Activated CD4-positive, alpha-beta T cell treated with anti-CD3 and anti-CD28 coated beads for 24 hours (primary cell): Measurements from ENCODE around the gene TERB2.
"Not testable (repeated sequence)": the region's sequence is repeated elsewhere in the genome, so short reads cannot be mapped to it uniquely, and the experiment has no call there.

Source experiments
- DNase-seq, 2 donors: peaks; one replicate each; pipeline ENCODE4 v3.0.0-alpha.2; 2020; ENCODE audit warnings: low read depth in 2 of 2

TERB2 gene, protein sequence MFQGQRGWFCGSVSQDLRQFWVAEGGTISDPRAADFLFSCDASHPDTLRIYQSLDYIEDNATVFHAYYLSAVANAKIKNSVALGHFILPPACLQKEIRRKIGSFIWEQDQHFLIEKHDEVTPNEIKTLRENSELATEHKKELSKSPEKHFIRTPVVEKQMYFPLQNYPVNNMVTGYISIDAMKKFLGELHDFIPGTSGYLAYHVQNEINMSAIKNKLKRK

DNA sequence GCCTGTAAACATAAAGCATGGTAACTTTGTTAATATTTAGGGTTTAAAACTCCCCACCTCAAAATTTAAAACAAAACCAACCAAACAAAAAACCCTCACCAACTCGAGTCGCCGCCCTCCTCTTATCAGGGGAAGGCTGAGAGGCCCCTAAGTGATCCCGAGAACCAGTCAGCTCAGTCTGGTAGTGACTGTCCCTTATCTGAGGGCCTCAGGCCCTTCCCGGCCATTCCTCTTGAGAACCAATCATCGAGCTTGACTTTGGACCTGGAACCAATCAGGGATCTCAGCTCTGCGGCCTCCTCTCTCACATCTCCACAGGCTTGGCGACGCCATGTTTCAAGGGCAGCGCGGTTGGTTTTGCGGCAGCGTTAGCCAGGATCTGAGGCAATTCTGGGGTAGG, at the start of gene TERB2:
Gene TERB2 (plus strand): TSS at position 300 of the 400 bp plus-strand sequence. CDS start 32 bp downstream, at position 332.
- DNase-seq, result no peak

DNA sequence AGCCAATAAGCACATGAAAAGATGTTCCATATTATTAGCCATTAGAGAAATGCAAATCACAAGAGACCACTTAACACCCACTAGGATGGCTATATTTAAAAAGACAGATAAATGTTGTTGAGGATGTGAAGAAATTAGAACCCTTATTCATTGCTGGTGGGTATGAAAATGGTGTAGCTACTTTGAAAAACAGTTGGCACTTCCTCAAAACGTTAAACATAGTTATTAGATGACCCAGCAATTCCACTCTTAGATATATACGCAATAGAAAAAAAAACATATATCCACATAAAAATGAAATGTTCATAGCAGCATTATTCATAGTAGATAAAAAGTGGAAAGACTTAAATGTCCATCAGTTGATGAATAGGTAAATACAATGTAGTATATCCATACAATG, 47.1 kb upstream of the TERB2 start:
- no peak for DNase-seq

DNA sequence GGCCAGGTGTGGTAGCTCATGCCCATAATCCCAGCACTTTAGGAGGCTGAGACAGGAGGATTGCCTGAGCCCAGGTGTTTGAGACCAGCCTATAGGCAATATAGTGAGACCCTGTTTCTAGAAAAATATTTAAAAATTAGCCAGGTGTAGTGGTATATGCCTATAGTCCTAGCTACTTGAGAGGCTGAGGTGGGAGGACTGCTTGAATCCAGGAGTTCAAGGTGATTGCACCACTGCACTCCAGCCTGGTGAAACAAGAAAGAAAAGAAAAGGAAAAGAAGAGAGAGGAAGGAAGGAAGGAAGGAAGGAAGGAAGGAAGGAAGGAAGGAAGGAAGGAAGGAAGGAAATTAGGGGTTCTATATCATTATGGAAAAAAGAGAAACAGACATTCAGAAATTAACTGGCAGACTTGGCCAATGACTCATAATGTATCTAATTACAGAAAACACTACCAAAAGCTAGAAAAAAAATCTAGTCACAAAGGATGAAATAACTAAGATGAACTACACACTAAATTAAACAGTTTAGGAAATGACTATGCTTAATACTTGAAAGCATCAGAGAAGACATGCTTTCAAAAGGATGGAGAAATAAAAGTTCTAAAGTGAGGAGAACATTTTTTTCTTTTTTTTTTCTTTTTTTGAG, 45.4 kb upstream of the TERB2 start:
- DNase-seq, result no peak

DNA sequence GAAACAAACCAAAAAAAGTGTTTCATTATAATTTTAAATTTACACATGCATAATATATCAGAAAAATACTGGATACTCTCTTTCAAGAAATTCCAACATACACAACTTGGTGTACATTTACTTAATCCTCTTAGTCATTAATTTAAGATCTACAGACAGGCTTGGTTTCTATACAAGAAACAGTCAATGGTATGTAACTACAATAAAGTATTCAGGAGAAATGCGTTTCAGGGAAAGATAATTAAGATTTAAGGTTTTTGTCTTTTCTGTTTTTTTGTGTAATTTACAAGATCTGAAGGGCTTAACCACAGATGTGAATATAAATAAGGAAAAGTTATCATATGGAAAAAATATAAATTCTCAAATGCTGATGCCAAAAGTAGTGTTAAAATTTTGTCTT, 44.3 kb upstream of the TERB2 start:
- not testable (repeated sequence) for DNase-seq

DNA sequence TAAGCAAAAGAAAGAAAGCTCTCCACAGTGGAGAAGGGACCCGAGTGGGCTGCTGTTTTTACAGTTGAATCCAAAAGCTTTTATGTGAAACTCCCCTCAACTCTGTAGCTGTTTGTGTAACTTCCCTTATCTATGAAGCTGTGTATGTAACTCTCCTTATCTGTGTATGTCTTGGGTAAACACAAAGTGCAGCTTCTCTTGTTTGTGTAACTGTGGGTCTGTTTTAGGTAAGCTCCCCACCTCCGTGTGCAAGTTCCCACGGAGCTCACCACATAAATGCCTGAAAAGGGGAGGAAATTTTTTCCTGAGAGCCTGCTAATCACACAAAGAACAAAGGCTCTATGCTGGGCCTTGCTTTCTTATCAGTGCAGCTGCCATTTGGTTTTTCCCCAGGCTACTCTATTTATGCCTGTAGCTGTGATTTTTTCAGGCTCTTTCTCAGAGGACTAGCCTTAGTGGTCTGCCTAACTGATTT, 43.5 kb upstream of the TERB2 start:
- DNase-seq, result not testable (repeated sequence)

DNA sequence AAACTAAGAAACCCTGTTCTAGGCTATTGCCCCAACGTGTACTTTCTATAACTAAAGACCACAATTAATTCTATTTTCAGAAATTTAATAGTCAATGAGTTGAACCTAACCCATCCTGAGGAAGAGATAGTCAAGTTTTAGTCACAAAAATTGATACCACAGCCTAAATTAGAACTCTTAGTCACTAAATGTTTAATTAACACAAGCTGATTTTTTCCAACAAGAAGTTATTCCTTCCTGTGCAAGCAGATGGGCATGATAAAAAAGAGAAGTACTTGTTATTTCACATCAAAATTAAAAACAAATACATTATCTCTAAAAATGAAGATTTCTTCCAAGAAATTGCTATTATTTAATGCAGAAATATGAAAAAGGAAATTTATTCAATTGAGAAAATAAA, 38.4 kb upstream of the TERB2 start:
- DNase-seq, result no peak

DNA sequence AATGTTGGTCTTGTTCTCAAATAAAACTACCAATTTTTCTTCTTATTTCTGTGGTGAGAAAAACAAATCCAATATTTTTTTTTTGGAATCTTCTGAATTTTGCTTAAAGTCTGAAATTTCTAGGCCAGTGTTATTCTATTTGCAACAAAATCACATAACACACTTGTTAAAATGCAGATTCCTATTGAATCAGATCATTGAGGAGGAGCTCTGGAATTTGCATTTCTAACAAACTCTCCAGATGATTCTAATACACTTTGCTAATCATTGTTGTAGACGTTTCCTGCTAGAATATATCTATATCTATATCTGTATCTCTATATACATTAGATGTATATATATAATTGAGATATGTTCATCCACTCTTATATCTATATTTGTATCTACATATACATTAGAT, 27.8 kb upstream of the TERB2 start:
- not testable (repeated sequence) for DNase-seq

DNA sequence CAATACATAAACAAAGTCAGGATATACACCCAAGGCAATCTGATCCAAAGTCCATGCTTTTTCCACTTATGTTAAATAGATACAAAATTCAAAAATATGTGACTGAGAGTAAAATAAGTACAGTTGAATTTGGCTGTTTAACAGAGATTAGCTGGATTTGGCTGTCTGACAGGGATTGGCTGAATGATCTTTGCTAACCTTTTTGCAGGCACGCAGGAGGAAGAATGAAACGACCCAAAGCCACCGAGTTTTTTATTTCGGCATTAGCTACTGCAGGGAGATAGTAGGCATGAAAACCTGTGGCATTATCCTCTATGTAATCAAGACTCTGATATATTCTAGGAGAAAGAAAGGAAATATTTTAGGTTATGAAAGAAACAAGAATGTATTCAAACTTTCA, 26.2 kb upstream of the TERB2 start:
- DNase-seq, result not testable (repeated sequence)

DNA sequence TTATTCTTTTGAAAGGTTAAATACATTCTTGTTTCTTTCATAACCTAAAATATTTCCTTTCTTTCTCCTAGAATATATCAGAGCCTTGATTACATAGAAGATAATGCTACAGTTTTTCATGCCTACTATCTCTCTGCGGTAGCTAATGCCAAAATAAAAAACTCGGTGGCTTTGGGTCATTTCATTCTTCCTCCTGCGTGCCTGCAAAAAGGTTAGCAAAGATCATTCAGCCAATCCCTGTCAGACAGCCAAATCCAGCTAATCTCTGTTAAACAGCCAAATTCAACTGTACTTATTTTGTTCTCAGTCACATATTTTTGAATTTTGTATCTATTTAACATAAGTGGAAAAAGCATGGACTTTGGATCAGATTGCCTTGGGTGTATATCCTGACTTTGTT, 1.8 kb downstream of the TERB2 start:
- not testable (repeated sequence) for DNase-seq

DNA sequence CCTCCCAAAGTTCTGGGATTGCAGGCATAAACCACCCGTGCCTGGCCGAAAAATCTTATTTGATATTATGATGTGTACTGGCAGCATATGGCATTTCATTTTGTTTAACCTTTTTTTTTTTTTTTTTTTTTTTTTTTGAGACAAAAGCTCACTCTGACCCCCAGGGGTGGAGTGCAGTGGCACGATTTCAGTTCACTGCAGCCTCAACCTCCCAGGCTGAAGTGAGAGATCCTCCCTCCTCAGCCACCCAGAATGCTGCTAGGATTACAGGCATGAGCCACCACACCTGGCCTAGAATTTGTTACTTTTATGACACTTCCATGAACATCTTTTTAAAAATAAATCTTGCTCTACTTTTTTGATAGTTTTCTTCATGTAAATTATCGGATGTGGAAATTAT, 12.0 kb downstream of the TERB2 start:
- DNase-seq, result no peak

DNA sequence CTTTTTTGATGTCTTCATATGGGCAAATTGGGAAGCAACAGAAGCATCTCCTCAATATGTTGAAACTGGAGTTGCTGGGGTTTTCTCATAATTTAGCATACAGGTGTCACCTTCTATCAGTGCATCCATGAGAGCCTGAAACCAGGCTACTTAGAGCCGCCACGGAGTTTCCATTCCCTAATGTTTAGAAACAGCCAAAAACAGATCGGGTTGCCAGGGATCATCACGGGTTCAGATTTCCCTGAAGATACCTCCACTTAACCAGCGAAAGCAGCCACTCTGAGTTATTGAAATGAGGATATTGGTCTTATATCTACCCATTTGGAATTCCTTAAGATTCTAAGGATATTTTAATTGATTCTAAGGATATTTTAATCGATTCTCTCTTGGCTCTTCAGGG, 14.5 kb downstream of the TERB2 start:
- DNase-seq, result no peak

DNA sequence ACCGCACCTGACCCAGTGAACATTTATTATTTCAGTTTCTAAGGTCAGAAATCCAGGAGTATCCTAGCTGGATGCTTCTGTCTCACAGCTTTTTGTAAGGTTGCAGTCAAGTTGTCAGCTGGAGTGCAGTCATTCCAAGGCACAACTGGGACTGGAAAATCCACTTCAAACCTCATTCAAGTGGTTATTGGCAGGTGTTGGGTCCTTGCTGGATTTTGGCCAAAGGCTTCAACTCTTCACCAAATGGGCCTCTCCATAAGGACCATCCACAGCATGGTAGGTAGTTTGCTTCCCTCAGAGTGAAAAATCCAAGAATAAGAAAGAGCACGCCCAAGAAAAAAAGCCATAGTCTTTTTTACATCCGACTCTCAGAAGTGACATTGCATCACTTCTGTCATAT, 19.7 kb downstream of the TERB2 start:
- DNase-seq, result not testable (repeated sequence)

DNA sequence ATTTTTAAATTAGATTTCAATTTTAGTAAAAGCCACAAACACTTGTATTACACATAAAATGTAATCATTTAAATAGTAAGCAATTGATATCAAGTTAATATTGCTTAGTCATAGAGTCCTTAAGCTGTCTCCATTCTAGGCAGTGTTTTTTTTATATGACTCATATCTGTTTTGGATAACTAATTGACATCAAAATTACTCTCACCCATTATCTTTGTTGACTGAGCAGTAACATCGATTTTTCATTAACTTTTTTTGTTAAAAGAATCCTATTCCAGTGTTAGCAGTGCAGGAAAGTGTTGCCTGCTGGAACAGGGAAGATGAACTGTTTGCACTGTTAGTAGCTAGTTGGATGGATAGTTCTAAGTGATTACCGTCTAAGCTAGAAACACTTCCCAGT, 21.3 kb downstream of the TERB2 start:
- DNase-seq, result not testable (repeated sequence)

DNA sequence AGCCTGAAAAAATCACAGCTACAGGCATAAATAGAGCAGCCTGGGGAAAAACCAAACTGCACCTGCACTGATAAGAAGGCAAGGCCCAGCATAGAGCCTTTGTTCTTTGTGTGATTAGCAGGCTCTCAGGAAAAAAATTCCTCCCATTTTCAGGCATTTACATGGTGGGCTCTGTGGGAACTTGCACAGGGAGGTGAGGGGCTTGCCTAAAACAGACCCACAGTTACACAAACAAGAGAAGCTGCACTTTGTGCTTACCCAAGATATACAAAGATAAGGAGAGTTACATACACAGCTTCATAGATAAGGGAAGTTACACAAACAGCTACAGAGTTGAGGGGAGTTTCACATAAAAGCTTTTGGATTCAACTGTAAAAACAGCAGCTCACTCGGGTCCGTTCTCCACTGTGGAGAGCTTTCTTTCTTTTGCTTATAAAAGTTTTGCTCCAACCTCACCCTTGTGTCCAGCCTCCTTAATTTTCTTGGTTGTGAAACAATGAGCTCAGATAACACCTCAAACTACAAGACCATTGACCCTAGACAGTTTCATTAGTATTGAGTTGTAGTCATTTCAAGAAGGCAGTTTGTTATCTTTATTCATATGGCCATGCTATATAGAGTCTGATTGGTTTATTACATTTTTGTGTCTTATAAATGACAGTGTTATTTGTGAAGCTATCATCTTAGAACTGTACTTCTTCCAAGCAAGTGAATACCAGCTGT, 23.3 kb downstream of the TERB2 start:
- DNase-seq, result not testable (repeated sequence)

DNA sequence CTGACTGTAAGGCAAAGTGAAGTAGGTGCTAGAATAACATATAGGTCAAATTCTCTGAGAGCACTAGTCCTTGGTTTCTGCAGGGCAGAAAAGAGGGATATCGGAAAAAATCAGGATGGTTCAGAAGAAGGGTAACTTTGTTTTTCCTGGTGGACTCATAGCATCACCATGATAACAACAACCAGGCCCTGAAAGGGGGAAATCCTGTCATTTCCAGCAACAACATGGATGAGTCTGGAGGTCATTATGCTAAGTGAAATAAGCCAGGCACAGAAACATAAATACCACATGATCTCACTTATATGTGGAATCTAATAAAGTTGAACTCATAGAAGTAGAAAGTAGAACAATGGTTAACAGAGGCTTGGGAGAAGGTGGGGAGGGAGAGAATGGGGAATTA, 27.7 kb downstream of the TERB2 start:
- not testable (repeated sequence) for DNase-seq

DNA sequence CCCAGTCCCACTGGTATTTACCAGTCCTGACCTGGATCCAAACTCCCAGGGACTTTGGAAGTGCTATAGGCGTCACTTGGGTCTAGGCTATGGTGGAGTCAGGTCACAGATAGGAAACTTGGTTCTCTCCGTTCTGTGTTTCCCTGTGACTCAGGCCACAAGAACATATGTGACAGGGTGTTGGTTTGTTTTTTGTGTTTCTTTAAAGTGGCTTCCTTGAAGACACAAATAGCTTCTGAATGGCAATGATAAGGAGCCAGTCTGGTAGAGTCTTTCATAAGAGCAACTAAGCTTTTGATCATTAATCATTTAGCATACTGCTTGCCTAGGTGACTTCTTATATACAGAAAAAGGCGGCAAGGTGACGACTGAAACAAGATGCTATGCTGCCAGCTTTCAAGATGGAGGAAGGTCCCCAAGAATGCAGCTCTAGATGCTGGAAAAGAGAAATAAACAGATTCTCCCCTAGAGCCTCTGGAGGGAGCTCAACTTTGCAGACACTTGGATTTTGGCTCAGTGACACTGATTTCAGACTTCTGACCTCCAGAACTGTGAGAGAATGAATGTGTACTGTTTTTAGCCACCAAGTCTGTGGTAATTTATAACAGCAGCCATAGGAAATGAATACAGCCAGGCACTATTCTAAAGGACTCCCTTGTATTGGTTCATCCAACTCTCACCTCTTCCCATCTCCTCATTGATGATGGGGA, 30.0 kb downstream of the TERB2 start:
- not testable (repeated sequence) for DNase-seq

DNA sequence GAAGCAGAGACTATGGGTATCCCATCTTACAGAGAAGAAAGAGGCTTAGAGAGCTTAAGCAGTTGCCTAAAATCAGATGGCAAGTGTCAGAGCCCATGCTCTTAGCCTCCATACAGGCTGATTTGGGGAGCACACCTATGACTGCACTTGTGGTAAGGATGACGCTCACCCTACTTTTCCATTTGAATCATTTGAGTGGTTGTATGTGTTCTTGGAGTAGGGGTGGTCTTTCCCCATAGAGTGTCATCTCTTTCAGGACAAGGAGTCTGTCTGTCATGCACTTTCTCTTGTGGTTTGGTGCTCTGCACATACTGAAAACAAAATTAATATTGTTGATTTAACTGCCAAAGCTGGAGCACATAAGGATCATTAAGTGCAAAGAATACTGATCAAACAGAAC, 31.2 kb downstream of the TERB2 start:
- DNase-seq, result not testable (repeated sequence)

DNA sequence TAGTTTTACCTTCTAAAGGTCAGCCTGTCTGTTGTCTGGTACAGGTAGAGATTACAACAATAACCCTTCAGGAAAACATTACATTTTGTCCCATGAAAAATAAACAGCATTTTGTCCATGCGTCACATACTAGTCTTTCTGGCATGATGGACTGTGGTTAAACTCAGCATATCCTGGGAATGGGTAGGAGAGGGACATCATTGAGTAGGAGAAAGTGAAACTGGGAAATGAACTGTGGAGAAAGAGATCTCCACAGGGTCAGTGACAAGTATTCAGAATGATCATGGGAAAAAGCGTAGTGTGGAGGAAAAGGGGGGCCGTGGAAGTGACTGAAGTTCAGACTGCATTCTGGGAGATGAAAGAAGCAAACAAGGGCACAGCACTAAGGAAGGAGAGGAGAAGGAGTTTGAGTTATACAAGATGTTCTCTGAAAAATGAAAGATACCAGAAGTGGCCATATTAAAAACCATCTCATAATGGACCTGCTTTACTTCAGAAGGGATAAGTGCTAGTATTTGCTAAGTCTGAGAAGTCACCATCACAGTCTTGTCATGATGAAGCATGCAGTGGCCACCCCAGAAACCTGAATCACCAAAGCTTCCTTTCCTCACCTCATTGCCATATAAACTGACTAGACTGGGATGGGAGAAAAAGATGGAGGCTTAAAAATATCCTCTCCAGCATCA, 31.8 kb downstream of the TERB2 start:
- DNase-seq, result not testable (repeated sequence)

DNA sequence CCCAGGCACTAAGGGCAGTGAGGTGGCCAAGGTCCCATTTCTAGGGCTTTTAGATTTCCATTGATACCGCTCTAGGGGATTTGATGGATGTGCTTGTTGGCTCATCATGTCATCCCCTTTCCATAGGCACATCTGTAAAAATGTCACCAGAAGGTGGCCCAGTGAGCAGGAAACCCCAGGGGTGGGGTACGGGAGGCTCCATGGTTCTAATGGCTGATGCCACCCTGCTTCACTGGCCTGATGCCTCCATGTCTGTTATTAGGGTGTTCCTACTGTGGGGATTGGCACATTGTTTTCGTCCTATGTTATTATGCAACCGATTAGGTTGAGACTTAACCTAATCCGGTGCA, 32.4 kb downstream of the TERB2 start:
- DNase-seq, result not testable (repeated sequence)

DNA sequence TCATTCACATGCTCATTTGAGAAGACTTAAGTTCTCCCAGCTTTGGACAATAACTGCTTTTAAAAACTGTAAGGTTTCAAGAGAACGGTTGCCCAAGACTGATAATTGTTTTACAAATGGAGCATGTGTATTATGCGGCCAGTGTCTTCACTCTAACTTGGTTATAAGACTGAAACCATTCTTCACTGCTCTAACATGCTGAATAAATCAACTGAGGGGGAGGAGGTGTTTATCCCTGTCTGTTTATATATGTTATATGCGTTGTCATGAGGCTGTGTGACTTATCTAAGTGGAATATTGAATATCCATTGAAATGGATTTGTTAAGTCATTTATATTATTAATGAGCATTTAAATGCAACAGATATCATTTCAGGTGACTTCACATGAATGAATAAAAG, 41.1 kb downstream of the TERB2 start:
- not testable (repeated sequence) for DNase-seq

DNA sequence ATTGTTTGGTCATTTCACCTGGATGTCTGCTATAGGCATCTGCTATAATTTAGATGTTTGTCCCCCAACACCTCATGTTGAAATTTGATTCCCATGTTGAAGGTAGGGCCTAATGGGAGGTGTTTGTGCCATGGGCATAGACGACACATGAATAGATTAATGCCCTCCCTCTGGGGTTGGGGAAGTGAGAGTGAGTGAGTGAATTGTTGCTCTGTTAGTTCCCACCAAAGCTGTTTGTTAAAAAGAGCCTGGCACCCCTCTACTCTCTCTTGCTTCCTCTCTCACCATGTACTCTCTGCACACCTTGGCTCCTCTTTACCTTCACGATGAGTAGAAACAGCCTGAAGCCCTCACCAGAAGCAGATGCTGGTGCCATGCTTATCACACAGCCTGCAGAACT, 42.6 kb downstream of the TERB2 start:
- DNase-seq, result no peak

DNA sequence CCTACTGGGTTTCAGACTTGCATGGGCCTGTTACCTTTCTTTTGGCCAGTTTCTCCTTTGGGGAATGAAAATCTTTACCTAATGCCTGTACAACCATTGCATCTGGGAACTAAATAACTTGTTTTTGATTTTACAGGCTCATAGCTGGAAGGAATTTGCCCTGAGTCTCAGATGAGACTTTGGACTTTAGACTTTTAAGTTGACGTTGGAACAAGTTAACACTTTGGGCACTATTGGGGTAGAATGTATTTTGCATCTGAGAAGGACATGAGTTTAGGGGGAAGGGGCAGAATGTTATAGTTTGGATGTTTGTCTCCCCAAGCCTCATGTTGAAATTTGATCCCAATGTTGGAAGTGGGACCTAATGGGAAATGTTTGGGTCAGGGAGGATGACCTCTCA, 44.7 kb downstream of the TERB2 start:
- DNase-seq, result not testable (repeated sequence)
